ENCODE results near the gene ZFY. TPM values are rescaled to one million over a fixed set of nuclear protein-coding genes. Genes with fewer than 3 reads are reported as not detected.
A peak's percentile ranks its signal among the peaks of the same experiment; 100 is the strongest.
"Not testable (repeated sequence)": the region's sequence is repeated elsewhere in the genome, so short reads cannot be mapped to it uniquely, and the experiment has no call there.

Gene ZFY
- polyA plus RNA-seq, 1 donor, result 13.4 TPM

GRCh38 chrY:3006031-3006430, 70.8 kb downstream of the ZFY start:
- H3K27ac ChIP-seq (ENCODE audit: low read length), result peak overlapping the region; percentile 98
- WGBS (ENCODE audit: insufficient coverage, low lambda C conversion rate), result no CpG with 5 or more reads among the region's 2 CpGs
- not testable (repeated sequence) for H3K4me3 ChIP-seq (ENCODE audit: low read length); H3K27me3 ChIP-seq (ENCODE audit: control insufficient read depth, insufficient read depth, low read length); H3K9me3 ChIP-seq (ENCODE audit: control insufficient read depth, low read depth, low read length); DNase-seq; H3K36me3 ChIP-seq (ENCODE audit: control insufficient read depth, insufficient read depth, low read length)
- peaks cover 54% of the 10 kb centered on the region for H3K4me1 ChIP-seq (ENCODE audit: control insufficient read depth, insufficient read depth, low read length)

- Histone ChIP-seq H3K4me3 (ENCODE audit: low read length) (no peak overlapping the region), H3K27ac (ENCODE audit: low read length) (peak overlapping the region; percentile 85), H3K9me3 (ENCODE audit: control insufficient read depth, low read depth, low read length) (no peaks in the 10 kb centered on the region), H3K4me1 (ENCODE audit: control insufficient read depth, insufficient read depth, low read length) (peaks cover 55% of the 10 kb centered on the region), H3K36me3 (ENCODE audit: control insufficient read depth, insufficient read depth, low read length) (no peaks in the 10 kb centered on the region), H3K27me3 (ENCODE audit: control insufficient read depth, insufficient read depth, low read length) (no peaks in the 10 kb centered on the region)
- DNase-seq, result peak in 1 of 2 donors; percentile 87
These were observed 72.8 kb downstream of the ZFY start for GRCh38 chrY:3007967-3008366.

- peak in 1 of 2 donors; percentile 69 for DNase-seq
These were observed 77.0 kb downstream of the ZFY start for GRCh38 chrY:3012226-3012625.

GRCh38 chrY:3016594-3016993, 81.4 kb downstream of the ZFY start:
- Histone ChIP-seq H3K36me3 (ENCODE audit: control insufficient read depth, insufficient read depth, low read length) (no peaks in the 10 kb centered on the region), H3K9me3 (ENCODE audit: control insufficient read depth, low read depth, low read length) (no peaks in the 10 kb centered on the region), H3K4me1 (ENCODE audit: control insufficient read depth, insufficient read depth, low read length) (peaks cover 13% of the 10 kb centered on the region), H3K27me3 (ENCODE audit: control insufficient read depth, insufficient read depth, low read length) (no peaks in the 10 kb centered on the region), H3K27ac (ENCODE audit: low read length) (no peak overlapping the region), H3K4me3 (ENCODE audit: low read length) (no peak overlapping the region)
- no peak for DNase-seq
- no CpG with 5 or more reads among the region's 1 CpG for WGBS (ENCODE audit: insufficient coverage, low lambda C conversion rate)

More at GRCh38 chrY:3012226-3012625, 77.0 kb downstream of the ZFY start:
- Histone ChIP-seq H3K27ac (ENCODE audit: low read length) (peak overlapping the region; percentile 92), H3K27me3 (ENCODE audit: control insufficient read depth, insufficient read depth, low read length) (no peaks in the 10 kb centered on the region), H3K4me3 (ENCODE audit: low read length) (no peak overlapping the region), H3K36me3 (ENCODE audit: control insufficient read depth, insufficient read depth, low read length) (no peaks in the 10 kb centered on the region), H3K9me3 (ENCODE audit: control insufficient read depth, low read depth, low read length) (no peaks in the 10 kb centered on the region), H3K4me1 (ENCODE audit: control insufficient read depth, insufficient read depth, low read length) (peaks cover 44% of the 10 kb centered on the region)
- WGBS (ENCODE audit: insufficient coverage, low lambda C conversion rate), result no CpG with 5 or more reads among the region's 4 CpGs

GRCh38 chrY:3018546-3018945, 83.4 kb downstream of the ZFY start:
- H3K27me3 ChIP-seq (ENCODE audit: control insufficient read depth, insufficient read depth, low read length), result no peaks in the 10 kb centered on the region
- H3K4me1 ChIP-seq (ENCODE audit: control insufficient read depth, insufficient read depth, low read length), result peaks cover 7% of the 10 kb centered on the region
- no peak overlapping the region for H3K4me3 ChIP-seq (ENCODE audit: low read length)
- H3K36me3 ChIP-seq (ENCODE audit: control insufficient read depth, insufficient read depth, low read length), result no peaks in the 10 kb centered on the region
- H3K27ac ChIP-seq (ENCODE audit: low read length), result no peak overlapping the region
- no peaks in the 10 kb centered on the region for H3K9me3 ChIP-seq (ENCODE audit: control insufficient read depth, low read depth, low read length)
- no CpG with 5 or more reads among the region's 1 CpG for WGBS (ENCODE audit: insufficient coverage, low lambda C conversion rate)
- no peak for DNase-seq

GRCh38 chrY:3019584-3019983, 84.4 kb downstream of the ZFY start:
- WGBS (ENCODE audit: insufficient coverage, low lambda C conversion rate), result 100% methylated on average over 1 of the region's 11 CpGs
- no peak overlapping the region for H3K4me3 ChIP-seq (ENCODE audit: low read length)
- no peaks in the 10 kb centered on the region for H3K27me3 ChIP-seq (ENCODE audit: control insufficient read depth, insufficient read depth, low read length)
- no peaks in the 10 kb centered on the region for H3K36me3 ChIP-seq (ENCODE audit: control insufficient read depth, insufficient read depth, low read length)
- H3K4me1 ChIP-seq (ENCODE audit: control insufficient read depth, insufficient read depth, low read length), result peaks cover 9% of the 10 kb centered on the region
- H3K9me3 ChIP-seq (ENCODE audit: control insufficient read depth, low read depth, low read length), result no peaks in the 10 kb centered on the region
- H3K27ac ChIP-seq (ENCODE audit: low read length), result no peak overlapping the region
- DNase-seq, result no peak

- no peaks in the 10 kb centered on the region for H3K27me3 ChIP-seq (ENCODE audit: control insufficient read depth, insufficient read depth, low read length)
- H3K27ac ChIP-seq (ENCODE audit: low read length), result no peak overlapping the region
- no peaks in the 10 kb centered on the region for H3K36me3 ChIP-seq (ENCODE audit: control insufficient read depth, insufficient read depth, low read length)
- no CpG with 5 or more reads among the region's 2 CpGs for WGBS (ENCODE audit: insufficient coverage, low lambda C conversion rate)
- no peak overlapping the region for H3K4me3 ChIP-seq (ENCODE audit: low read length)
- peaks cover 5% of the 10 kb centered on the region for H3K4me1 ChIP-seq (ENCODE audit: control insufficient read depth, insufficient read depth, low read length)
- H3K9me3 ChIP-seq (ENCODE audit: control insufficient read depth, low read depth, low read length), result no peaks in the 10 kb centered on the region
- DNase-seq, result no peak
These were observed 86.0 kb downstream of the ZFY start for GRCh38 chrY:3021176-3021575.

GRCh38 chrY:3023606-3024005, 88.4 kb downstream of the ZFY start:
- Histone ChIP-seq H3K9me3 (ENCODE audit: control insufficient read depth, low read depth, low read length) (no peaks in the 10 kb centered on the region), H3K27ac (ENCODE audit: low read length) (no peak overlapping the region), H3K4me3 (ENCODE audit: low read length) (no peak overlapping the region), H3K27me3 (ENCODE audit: control insufficient read depth, insufficient read depth, low read length) (no peaks in the 10 kb centered on the region), H3K4me1 (ENCODE audit: control insufficient read depth, insufficient read depth, low read length) (peaks cover 5% of the 10 kb centered on the region), H3K36me3 (ENCODE audit: control insufficient read depth, insufficient read depth, low read length) (no peaks in the 10 kb centered on the region)
- no peak for DNase-seq
- WGBS (ENCODE audit: insufficient coverage, low lambda C conversion rate), result no CpG with 5 or more reads among the region's 2 CpGs

- Histone ChIP-seq H3K27me3 (ENCODE audit: control insufficient read depth, insufficient read depth, low read length) (no peaks in the 10 kb centered on the region), H3K27ac (ENCODE audit: low read length) (no peak overlapping the region), H3K36me3 (ENCODE audit: control insufficient read depth, insufficient read depth, low read length) (no peaks in the 10 kb centered on the region), H3K4me3 (ENCODE audit: low read length) (no peak overlapping the region), H3K4me1 (ENCODE audit: control insufficient read depth, insufficient read depth, low read length) (peaks cover 5% of the 10 kb centered on the region), H3K9me3 (ENCODE audit: control insufficient read depth, low read depth, low read length) (no peaks in the 10 kb centered on the region)
- 100% methylated on average over 1 of the region's 1 CpG for WGBS (ENCODE audit: insufficient coverage, low lambda C conversion rate)
- no peak for DNase-seq
These were observed 90.2 kb downstream of the ZFY start for GRCh38 chrY:3025357-3025756.

Other genes starting within 250 kb of the ZFY start
- 0.70 TPM for gene SRY, start 147.7 kb upstream of the ZFY start, polyA plus RNA-seq
- gene RPS4Y1, start 93.8 kb upstream of the ZFY start, polyA plus RNA-seq, result 673 TPM

All from large intestine (tissue), 3 donors.